ENCODE results near the gene THRAP3. TPM values are rescaled to one million over a fixed set of nuclear protein-coding genes. Genes with fewer than 3 reads are reported as not detected.

Gene THRAP3
- polyA plus RNA-seq, 1 of the 3 experiments (the other 2 are of a cell fraction): 33.7 TPM

DNA sequence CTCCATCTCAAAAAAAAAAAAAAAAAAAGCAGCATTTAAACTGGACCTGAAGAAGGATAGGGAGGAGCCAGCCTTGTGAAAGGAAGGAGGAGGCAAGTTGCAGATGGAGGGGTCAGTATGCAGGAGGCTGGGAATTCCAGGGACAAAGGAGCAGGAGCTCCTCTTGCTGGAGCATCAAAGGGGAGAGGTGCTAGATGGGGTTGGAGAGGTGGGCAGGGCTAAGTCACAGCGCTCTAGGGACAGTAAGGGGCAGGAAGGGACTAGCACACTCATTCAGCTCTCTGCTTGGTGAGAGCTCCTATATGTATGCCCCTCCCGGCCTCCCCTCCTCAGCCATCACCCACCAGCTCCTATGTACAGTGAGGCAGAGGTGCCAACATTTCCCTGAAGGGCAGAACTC lies 41.5 kb upstream of the THRAP3 start:
- Histone ChIP-seq H3K36me3 (replicated peaks in 1 of 2; ENCODE audit: control insufficient read depth in 1 of 2, insufficient read depth in 2 of 2, low read length in 1 of 2) (peaks cover 18 to 29% of the 10 kb centered on the region in 2 experiments), H3K4me3 (ENCODE audit: low read depth in 2 of 2, low read length in 1 of 2) (no peak overlapping the region), H2AFZ (ENCODE audit: low read depth) (no peak overlapping the region), H4K20me1 (ENCODE audit: insufficient read depth) (no peaks in the 10 kb centered on the region), H3K27me3 (ENCODE audit: insufficient read depth) (no peaks in the 10 kb centered on the region), H3K4me1 (ENCODE audit: control insufficient read depth in 1 of 2, insufficient read depth in 2 of 2, low read depth in 1 of 2, low read length in 1 of 2) (peaks cover 0 to 7% of the 10 kb centered on the region in 2 experiments; a peak in 1 of 4 replicates), H3K79me2 (ENCODE audit: insufficient read depth) (no peaks in the 10 kb centered on the region), H3K4me2 (no peak overlapping the region), H3F3A (replicated peaks; ENCODE audit: insufficient read depth) (peaks cover 45% of the 10 kb centered on the region), H3K9me2 (no peaks in the 10 kb centered on the region), H3K9ac (no peak overlapping the region), H3K27ac (ENCODE audit: low read depth in 2 of 2, low read length in 1 of 2) (peak overlapping the region in 1 of 2 experiments; percentile 13; a peak in 2 of 4 replicates), H3K9me3 (no peaks in the 10 kb centered on the region)
- WGBS (ENCODE audit: low lambda C conversion rate): 94% methylated on average over 2 of the region's 2 CpGs
- CTCF ChIA-PET: interaction anchor here (0.8 to 3.6 kb wide), 6 partner anchors 20 to 48 kb away, joined by 3 to 19 read pairs (median 5); partner anchors contain the start of gene TRAPPC3
- DNase-seq: no peak
- POLR2A ChIA-PET: interaction anchor here (0.6 to 1.7 kb wide), 3 partner anchors 9 to 252 kb away, joined by 3 to 5 read pairs (median 5); no protein-coding TSS in a partner anchor
- TF ChIP-seq TAF1 (IDR thresholded peaks at IDR 0.05; ENCODE audit: borderline replicate concordance, low read depth, low read length) (no peak), FOXM1 (IDR thresholded peaks at IDR 0.05; ENCODE audit: low read depth) (no peak), MEF2A (IDR thresholded peaks at IDR 0.05; ENCODE audit: borderline replicate concordance, low read depth) (no peak), JUND (IDR thresholded peaks at IDR 0.05) (no peak), YY1 (IDR thresholded peaks at IDR 0.05; ENCODE audit: low read depth) (no peak)
- TF ChIP-seq, protein P1, sequence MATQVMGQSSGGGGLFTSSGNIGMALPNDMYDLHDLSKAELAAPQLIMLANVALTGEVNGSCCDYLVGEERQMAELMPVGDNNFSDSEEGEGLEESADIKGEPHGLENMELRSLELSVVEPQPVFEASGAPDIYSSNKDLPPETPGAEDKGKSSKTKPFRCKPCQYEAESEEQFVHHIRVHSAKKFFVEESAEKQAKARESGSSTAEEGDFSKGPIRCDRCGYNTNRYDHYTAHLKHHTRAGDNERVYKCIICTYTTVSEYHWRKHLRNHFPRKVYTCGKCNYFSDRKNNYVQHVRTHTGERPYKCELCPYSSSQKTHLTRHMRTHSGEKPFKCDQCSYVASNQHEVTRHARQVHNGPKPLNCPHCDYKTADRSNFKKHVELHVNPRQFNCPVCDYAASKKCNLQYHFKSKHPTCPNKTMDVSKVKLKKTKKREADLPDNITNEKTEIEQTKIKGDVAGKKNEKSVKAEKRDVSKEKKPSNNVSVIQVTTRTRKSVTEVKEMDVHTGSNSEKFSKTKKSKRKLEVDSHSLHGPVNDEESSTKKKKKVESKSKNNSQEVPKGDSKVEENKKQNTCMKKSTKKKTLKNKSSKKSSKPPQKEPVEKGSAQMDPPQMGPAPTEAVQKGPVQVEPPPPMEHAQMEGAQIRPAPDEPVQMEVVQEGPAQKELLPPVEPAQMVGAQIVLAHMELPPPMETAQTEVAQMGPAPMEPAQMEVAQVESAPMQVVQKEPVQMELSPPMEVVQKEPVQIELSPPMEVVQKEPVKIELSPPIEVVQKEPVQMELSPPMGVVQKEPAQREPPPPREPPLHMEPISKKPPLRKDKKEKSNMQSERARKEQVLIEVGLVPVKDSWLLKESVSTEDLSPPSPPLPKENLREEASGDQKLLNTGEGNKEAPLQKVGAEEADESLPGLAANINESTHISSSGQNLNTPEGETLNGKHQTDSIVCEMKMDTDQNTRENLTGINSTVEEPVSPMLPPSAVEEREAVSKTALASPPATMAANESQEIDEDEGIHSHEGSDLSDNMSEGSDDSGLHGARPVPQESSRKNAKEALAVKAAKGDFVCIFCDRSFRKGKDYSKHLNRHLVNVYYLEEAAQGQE (IDR thresholded peaks at IDR 0.05; ENCODE audit: low read depth, low read length): no peak
- TF ChIP-seq, protein P2, sequence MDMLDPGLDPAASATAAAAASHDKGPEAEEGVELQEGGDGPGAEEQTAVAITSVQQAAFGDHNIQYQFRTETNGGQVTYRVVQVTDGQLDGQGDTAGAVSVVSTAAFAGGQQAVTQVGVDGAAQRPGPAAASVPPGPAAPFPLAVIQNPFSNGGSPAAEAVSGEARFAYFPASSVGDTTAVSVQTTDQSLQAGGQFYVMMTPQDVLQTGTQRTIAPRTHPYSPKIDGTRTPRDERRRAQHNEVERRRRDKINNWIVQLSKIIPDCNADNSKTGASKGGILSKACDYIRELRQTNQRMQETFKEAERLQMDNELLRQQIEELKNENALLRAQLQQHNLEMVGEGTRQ (IDR thresholded peaks at IDR 0.05; ENCODE audit: borderline replicate concordance, low read depth, low read length): no peak

DNA sequence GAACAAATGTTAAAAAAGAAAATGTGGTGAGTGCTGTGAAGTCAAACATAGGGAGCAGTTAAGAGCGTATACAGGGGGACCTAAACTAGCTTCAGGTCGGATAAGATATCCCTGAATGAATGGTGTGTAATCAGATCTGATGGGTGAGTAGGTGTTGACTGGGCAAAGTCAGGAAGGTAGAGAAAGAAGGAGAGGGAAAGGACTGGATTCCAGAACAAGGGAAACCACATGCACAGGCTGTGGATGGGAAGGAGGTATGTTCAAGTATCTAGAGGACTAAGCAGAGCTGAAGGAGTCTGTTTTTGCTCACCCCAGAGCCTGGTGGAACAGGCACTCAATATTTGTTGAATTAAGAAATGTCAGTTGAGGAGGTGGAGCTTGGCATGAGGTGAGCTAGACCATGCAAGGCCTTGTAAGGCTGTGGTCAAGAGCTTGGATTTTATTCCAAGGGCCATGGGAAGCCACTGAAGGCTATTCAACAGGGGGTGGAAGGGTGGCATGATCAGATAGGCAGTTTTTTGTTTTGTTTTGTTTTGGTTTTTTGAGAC lies 40.9 kb upstream of the THRAP3 start:
- H3K9me3 ChIP-seq: no peaks in the 10 kb centered on the region
- H3K9ac ChIP-seq: no peak overlapping the region
- H2AFZ ChIP-seq (ENCODE audit: low read depth): no peak overlapping the region
- H3K4me2 ChIP-seq: no peak overlapping the region
- 94% methylated on average over 2 of the region's 2 CpGs for WGBS (ENCODE audit: low lambda C conversion rate)
- POLR2A ChIA-PET: interaction anchor here (0.6 to 1.7 kb wide), 3 partner anchors 10 to 252 kb away, joined by 3 to 5 read pairs (median 5); no protein-coding TSS in a partner anchor
- no peaks in the 10 kb centered on the region for H4K20me1 ChIP-seq (ENCODE audit: insufficient read depth)
- no peaks in the 10 kb centered on the region for H3K79me2 ChIP-seq (ENCODE audit: insufficient read depth)
- peaks cover 0 to 11% of the 10 kb centered on the region in 2 experiments; a peak in 1 of 4 replicates for H3K4me1 ChIP-seq (ENCODE audit: control insufficient read depth in 1 of 2, insufficient read depth in 2 of 2, low read depth in 1 of 2, low read length in 1 of 2)
- H3F3A ChIP-seq (replicated peaks; ENCODE audit: insufficient read depth): peaks cover 45% of the 10 kb centered on the region
- peak overlapping the region; percentile 13 to 17; a peak in 2 of 4 replicates for H3K27ac ChIP-seq (ENCODE audit: low read depth in 2 of 2, low read length in 1 of 2)
- H3K9me2 ChIP-seq: no peaks in the 10 kb centered on the region
- no peaks in the 10 kb centered on the region for H3K27me3 ChIP-seq (ENCODE audit: insufficient read depth)
- H3K36me3 ChIP-seq (replicated peaks in 1 of 2; ENCODE audit: control insufficient read depth in 1 of 2, insufficient read depth in 2 of 2, low read length in 1 of 2): peaks cover 18 to 26% of the 10 kb centered on the region in 2 experiments
- CTCF ChIA-PET: interaction anchor here (0.8 to 3.6 kb wide), 6 partner anchors 21 to 49 kb away, joined by 3 to 19 read pairs (median 5); partner anchors contain the start of gene TRAPPC3
- no peak for DNase-seq
- H3K4me3 ChIP-seq (ENCODE audit: low read depth in 2 of 2, low read length in 1 of 2): no peak overlapping the region
- no peak for TF ChIP-seq RCOR1 (IDR thresholded peaks at IDR 0.05; ENCODE audit: low read length)
- TF ChIP-seq FOSL2 (IDR thresholded peaks at IDR 0.05; ENCODE audit: borderline replicate concordance, low read depth): no peak
- TF ChIP-seq GATA2 (CRISPR knock-in tag; IDR thresholded peaks at IDR 0.05): no peak
- no peak for TF ChIP-seq SMC3 (IDR thresholded peaks at IDR 0.05; ENCODE audit: low read depth, low read length)
- no peak for TF ChIP-seq NFIC (IDR thresholded peaks at IDR 0.05; ENCODE audit: borderline replicate concordance)
- TF ChIP-seq NRF1 (IDR thresholded peaks at IDR 0.05; ENCODE audit: low read depth, low read length): no peak
- TF ChIP-seq EZH2phosphoT487 (IDR thresholded peaks at IDR 0.05; ENCODE audit: borderline replicate concordance, low read depth): no peak
- no peak for TF ChIP-seq RAD21 (IDR thresholded peaks at IDR 0.05; ENCODE audit: low read length)
- TF ChIP-seq TEAD4 (IDR thresholded peaks at IDR 0.05; ENCODE audit: borderline replicate concordance, insufficient read depth): no peak
- TF ChIP-seq, protein P3, sequence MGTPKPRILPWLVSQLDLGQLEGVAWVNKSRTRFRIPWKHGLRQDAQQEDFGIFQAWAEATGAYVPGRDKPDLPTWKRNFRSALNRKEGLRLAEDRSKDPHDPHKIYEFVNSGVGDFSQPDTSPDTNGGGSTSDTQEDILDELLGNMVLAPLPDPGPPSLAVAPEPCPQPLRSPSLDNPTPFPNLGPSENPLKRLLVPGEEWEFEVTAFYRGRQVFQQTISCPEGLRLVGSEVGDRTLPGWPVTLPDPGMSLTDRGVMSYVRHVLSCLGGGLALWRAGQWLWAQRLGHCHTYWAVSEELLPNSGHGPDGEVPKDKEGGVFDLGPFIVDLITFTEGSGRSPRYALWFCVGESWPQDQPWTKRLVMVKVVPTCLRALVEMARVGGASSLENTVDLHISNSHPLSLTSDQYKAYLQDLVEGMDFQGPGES (IDR thresholded peaks at IDR 0.05; ENCODE audit: low read depth, low read length): no peak
- no peak for TF ChIP-seq JUND (IDR thresholded peaks at IDR 0.05)
- TF ChIP-seq, protein P4, sequence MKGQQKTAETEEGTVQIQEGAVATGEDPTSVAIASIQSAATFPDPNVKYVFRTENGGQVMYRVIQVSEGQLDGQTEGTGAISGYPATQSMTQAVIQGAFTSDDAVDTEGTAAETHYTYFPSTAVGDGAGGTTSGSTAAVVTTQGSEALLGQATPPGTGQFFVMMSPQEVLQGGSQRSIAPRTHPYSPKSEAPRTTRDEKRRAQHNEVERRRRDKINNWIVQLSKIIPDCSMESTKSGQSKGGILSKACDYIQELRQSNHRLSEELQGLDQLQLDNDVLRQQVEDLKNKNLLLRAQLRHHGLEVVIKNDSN (IDR thresholded peaks at IDR 0.05; ENCODE audit: borderline replicate concordance, low read depth): no peak
